GM23248 (cell line): ENCODE measurements around the gene TTC39A.

Experiments used
- EZH2 ChIP-seq: fragments of 200-600 bp; sonication (generic); IDR thresholded peaks from 2 replicates; pipeline ENCODE4 v1.6.1; 2018; ENCODE audit warnings: antibody characterized with exemption, mild to moderate bottlenecking; ENCODE audit not compliant: insufficient read depth, poor library complexity, severe bottlenecking
- EZH2phosphoT487 ChIP-seq: fragments of 200-600 bp; sonication (generic); IDR thresholded peaks from 2 replicates; pipeline ENCODE4 v1.6.1; 2018; ENCODE audit warnings: antibody characterized with exemption, moderate library complexity, mild to moderate bottlenecking, low read depth; ENCODE audit not compliant: insufficient read depth

- TF ChIP-seq EZH2phosphoT487: no peak
- TF ChIP-seq EZH2: no peak
Measured at GRCh38 chr1:51301152-51301843, 29.1 kb downstream of the TTC39A start.
